ENCODE results near the gene NCKAP5.

Gene NCKAP5

DNA sequence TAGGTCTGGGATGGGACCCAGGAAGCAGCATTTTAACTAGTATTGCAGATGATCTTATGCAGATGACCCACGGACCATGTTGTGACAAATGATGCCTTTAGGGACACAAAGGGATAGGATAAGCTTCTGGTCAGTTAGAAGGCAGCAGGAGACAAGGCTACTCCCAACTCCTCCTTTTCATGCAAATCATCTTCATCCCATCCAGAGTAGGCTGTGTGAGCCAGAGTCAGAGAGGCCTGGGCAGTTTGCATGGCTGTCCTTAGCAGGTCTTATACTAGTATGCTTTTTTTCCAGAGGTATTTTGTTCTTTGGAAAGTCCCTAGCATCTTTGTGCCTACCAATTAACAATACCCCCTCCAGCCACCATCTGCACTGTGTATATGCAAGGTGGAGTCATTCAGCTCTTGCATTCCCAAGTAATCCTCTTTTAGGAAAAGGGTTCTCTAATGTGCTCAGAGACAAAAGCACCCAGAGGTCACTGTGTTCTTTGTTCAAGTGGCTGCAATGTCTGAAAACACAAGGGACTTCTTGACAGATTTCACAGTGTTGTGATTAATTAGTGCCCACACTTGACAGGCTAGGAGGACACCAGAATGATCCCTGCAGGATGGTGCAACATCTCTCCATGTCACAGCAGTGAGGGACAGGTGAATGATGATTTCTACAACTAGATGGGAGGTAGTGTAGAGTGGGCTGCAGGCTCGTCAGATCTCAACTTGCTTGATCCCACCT, 225.8 kb downstream of the NCKAP5 start:
- in situ Hi-C loops (cut with MboI; ENCODE audit: low sequenced_read_pairs, unreplicated experiment) = no loop called here
- no peak for TF ChIP-seq CTCF (IDR thresholded peaks at IDR 0.05; ENCODE audit: borderline replicate concordance, control extremely low read depth, extremely low read depth, insufficient read depth, missing control alignments)
- no peak for DNase-seq (ENCODE audit: low spot score)

DNA sequence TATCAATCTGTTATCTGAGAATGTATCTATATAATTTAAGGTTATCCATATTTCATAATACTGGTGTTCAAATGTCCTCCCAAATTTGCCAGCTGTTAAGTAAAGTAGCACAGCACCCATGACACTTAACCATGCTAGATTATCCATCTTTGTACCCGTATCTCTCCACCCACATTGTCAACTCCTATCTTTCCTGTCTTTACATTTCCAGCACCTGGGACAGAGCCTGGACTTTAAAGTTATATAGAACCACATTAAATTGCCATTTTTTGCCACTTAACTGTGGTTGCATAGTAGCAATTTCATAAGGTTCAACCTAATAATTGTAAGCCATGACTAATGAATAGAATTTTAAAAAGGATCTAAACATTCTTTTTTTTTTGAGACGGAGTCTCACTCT, 226.7 kb downstream of the NCKAP5 start:
- in situ Hi-C loops (cut with MboI; ENCODE audit: low sequenced_read_pairs, unreplicated experiment) = no loop called here
- no peak for TF ChIP-seq CTCF (IDR thresholded peaks at IDR 0.05; ENCODE audit: borderline replicate concordance, control extremely low read depth, extremely low read depth, insufficient read depth, missing control alignments)
- DNase-seq (ENCODE audit: low spot score) = no peak

DNA sequence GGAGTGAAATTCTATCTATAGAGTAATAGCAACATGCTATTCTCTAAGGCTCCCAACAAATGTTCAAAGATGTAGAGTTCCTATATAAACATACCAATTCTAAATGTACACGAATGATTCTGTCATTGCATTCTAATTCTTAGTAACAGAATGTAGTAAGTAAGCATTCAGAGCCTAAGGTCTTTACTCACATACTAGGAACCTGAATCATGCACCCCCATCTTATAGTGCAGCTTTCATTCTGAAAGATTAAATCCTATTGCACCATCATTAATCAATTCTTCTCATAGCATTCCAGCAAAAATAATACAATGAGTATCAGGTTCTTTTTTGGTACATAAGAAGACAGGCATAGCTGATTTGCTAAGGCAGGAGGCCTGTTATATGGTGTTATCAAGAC, 230.0 kb downstream of the NCKAP5 start:
- no peak for DNase-seq (ENCODE audit: low spot score)
- in situ Hi-C loops (cut with MboI; ENCODE audit: low sequenced_read_pairs, unreplicated experiment) = no loop called here
- TF ChIP-seq CTCF (IDR thresholded peaks at IDR 0.05; ENCODE audit: borderline replicate concordance, control extremely low read depth, extremely low read depth, insufficient read depth, missing control alignments) = no peak

- in situ Hi-C loops (cut with MboI; ENCODE audit: low sequenced_read_pairs, unreplicated experiment) = no loop called here
- TF ChIP-seq CTCF (IDR thresholded peaks at IDR 0.05; ENCODE audit: borderline replicate concordance, control extremely low read depth, extremely low read depth, insufficient read depth, missing control alignments) = no peak
Measured at GRCh38 chr2:133334923-133335322, 233.3 kb downstream of the NCKAP5 start.

DNA sequence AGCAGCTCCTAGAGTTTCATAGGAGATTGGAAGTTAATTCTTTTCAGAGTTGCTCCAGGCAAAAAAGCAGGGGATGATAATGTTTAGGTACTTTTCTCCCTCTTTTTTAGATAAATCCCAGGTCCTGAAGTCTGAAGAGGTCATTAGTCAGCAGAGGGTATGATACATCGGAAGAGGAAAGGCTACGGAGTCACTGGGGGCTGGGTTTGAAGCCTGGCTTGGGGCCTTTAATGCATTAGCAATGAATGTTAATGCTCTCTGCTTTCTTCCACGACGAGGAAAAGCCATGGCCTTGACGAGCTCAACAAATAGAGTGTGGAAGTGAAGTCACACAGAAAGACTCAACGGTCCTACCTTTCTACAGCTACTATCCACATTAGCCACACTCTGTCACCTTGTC, 235.1 kb downstream of the NCKAP5 start:
- DNase-seq (ENCODE audit: low spot score) = no peak
- TF ChIP-seq CTCF (IDR thresholded peaks at IDR 0.05; ENCODE audit: borderline replicate concordance, control extremely low read depth, extremely low read depth, insufficient read depth, missing control alignments) = no peak
- in situ Hi-C loops (cut with MboI; ENCODE audit: low sequenced_read_pairs, unreplicated experiment) = no loop called here

More at GRCh38 chr2:133334923-133335322, 233.3 kb downstream of the NCKAP5 start:
- no peak for DNase-seq (ENCODE audit: low spot score)

GRCh38 chr2:133331436-133331835, 236.8 kb downstream of the NCKAP5 start:
- in situ Hi-C loops (cut with MboI; ENCODE audit: low sequenced_read_pairs, unreplicated experiment) = no loop called here
- TF ChIP-seq CTCF (IDR thresholded peaks at IDR 0.05; ENCODE audit: borderline replicate concordance, control extremely low read depth, extremely low read depth, insufficient read depth, missing control alignments) = no peak
- DNase-seq (ENCODE audit: low spot score) = no peak
